ENCODE measurements around the gene IL21R. TPM values are rescaled to one million over a fixed set of nuclear protein-coding genes. Genes with fewer than 3 reads are reported as not detected.

IL21R gene
- total RNA-seq, 1 donor from 2014 or later: 0.40 TPM

DNA sequence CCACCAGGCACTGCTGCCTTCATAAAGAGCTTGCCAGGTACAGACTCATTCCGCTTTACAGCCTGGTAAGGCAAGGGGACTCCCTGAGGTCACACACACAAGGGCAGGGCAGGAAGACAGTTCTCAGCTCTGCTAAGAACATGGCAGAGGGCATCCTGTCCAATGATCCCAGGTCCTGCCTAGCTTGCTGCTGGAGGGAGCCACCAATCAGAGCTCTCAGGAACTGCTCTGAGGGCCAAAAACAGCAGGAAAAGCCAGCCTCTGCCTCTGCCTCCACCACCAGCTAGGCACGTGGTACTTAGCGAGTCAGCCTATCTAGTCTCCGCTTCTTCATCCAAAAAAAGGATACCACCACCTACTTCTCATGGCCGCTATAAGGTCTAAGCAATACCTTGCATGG lies 81.7 kb downstream of the IL21R start:
- H3K4me1 Mint-ChIP-seq (ENCODE audit: unreplicated experiment): no peaks in the 10 kb centered on the region
- no peak for DNase-seq (ENCODE audit: extremely low spot score, unreplicated experiment)
- no peaks in the 10 kb centered on the region for H3K9me3 Mint-ChIP-seq (ENCODE audit: unreplicated experiment)
- no peak overlapping the region for H3K4me3 Mint-ChIP-seq (ENCODE audit: unreplicated experiment)
- H3K36me3 Mint-ChIP-seq (ENCODE audit: unreplicated experiment): peaks cover 70% of the 10 kb centered on the region
- no peaks in the 10 kb centered on the region for H3K27me3 Mint-ChIP-seq (ENCODE audit: unreplicated experiment)
- TF ChIP-seq, protein P1, sequence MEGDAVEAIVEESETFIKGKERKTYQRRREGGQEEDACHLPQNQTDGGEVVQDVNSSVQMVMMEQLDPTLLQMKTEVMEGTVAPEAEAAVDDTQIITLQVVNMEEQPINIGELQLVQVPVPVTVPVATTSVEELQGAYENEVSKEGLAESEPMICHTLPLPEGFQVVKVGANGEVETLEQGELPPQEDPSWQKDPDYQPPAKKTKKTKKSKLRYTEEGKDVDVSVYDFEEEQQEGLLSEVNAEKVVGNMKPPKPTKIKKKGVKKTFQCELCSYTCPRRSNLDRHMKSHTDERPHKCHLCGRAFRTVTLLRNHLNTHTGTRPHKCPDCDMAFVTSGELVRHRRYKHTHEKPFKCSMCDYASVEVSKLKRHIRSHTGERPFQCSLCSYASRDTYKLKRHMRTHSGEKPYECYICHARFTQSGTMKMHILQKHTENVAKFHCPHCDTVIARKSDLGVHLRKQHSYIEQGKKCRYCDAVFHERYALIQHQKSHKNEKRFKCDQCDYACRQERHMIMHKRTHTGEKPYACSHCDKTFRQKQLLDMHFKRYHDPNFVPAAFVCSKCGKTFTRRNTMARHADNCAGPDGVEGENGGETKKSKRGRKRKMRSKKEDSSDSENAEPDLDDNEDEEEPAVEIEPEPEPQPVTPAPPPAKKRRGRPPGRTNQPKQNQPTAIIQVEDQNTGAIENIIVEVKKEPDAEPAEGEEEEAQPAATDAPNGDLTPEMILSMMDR (IDR thresholded peaks at IDR 0.05): no peak
- no peak overlapping the region for H3K27ac Mint-ChIP-seq (ENCODE audit: unreplicated experiment)

DNA sequence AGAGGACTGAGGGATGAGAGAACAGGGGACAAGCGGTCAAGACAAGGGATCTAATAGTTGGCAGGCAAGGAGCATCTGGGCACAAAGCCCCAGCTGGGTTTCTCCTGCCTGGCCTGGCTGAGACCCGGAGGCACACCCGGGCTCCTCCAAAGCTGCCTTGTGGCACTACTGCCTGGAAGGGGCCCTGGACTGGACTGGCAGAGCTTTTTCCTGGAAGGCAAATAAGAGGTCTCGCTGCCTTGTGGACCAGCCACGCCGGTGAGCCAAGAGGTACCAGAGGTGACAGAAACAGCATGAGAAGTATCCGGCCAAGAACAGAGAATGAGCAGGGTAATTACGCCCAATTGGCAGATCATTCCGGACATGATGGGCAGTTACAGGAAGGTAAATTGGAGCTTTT lies 83.2 kb downstream of the IL21R start:
- TF ChIP-seq, protein P1 (IDR thresholded peaks at IDR 0.05): no peak
- H3K27ac Mint-ChIP-seq (ENCODE audit: unreplicated experiment): no peak overlapping the region
- DNase-seq (ENCODE audit: extremely low spot score, unreplicated experiment): no peak

DNA sequence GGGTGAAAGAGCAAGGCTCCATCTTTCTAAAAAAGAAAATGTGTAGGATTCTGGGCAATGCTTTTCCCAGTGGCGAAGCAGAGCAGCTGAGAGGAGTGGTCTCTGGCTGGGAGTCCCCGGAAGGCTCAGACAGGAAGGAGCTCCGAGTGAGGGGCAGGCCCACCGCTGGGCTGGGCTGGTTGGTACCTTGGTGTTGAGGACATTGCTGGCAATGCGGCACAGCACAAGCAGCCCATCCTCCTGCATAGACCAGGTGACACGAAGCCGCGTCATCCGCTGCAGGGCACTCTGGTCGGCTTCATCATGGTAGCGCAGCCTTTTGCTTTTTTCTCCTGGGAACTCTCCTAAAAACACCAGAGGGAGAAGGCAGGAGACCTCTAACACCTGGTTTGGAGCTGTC lies 83.8 kb downstream of the IL21R start:
- H3K27me3 Mint-ChIP-seq (ENCODE audit: unreplicated experiment): no peaks in the 10 kb centered on the region
- no peak overlapping the region for H3K27ac Mint-ChIP-seq (ENCODE audit: unreplicated experiment)

More for the DNA sequence above, 83.2 kb downstream of the IL21R start:
- Mint-ChIP-seq H3K36me3 (ENCODE audit: unreplicated experiment) (peaks cover 76% of the 10 kb centered on the region), H3K9me3 (ENCODE audit: unreplicated experiment) (no peaks in the 10 kb centered on the region), H3K4me1 (ENCODE audit: unreplicated experiment) (no peaks in the 10 kb centered on the region), H3K4me3 (ENCODE audit: unreplicated experiment) (no peak overlapping the region), H3K27me3 (ENCODE audit: unreplicated experiment) (no peaks in the 10 kb centered on the region)

DNA sequence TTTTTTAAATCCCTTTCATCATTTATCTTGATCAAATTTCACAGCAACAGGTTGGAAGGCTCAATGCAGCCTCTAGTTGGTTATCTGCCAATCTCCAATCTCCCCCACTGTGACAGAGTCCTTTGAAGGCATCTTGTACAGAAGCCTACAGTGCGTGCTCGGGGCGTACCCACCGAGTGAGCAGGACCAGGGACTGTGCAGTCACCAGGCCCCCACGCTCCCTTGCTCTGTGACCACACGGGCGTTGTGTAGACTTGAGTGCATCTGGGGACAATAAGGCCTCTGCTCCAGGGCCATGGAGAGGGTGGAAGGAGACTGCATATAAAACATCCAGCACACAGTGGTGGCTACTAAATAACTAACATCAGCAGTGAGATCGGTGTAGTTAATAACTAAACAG lies 84.4 kb downstream of the IL21R start:
- H3K36me3 Mint-ChIP-seq (ENCODE audit: unreplicated experiment): peaks cover 72% of the 10 kb centered on the region
- no peaks in the 10 kb centered on the region for H3K27me3 Mint-ChIP-seq (ENCODE audit: unreplicated experiment)
- H3K9me3 Mint-ChIP-seq (ENCODE audit: unreplicated experiment): no peaks in the 10 kb centered on the region
- no peak overlapping the region for H3K4me3 Mint-ChIP-seq (ENCODE audit: unreplicated experiment)
- no peak overlapping the region for H3K27ac Mint-ChIP-seq (ENCODE audit: unreplicated experiment)
- DNase-seq (ENCODE audit: extremely low spot score, unreplicated experiment): no peak
- TF ChIP-seq, protein P1 (IDR thresholded peaks at IDR 0.05): no peak
- H3K4me1 Mint-ChIP-seq (ENCODE audit: unreplicated experiment): no peaks in the 10 kb centered on the region

More for the DNA sequence above, 83.8 kb downstream of the IL21R start:
- no peaks in the 10 kb centered on the region for H3K4me1 Mint-ChIP-seq (ENCODE audit: unreplicated experiment)
- no peak for DNase-seq (ENCODE audit: extremely low spot score, unreplicated experiment)
- H3K9me3 Mint-ChIP-seq (ENCODE audit: unreplicated experiment): no peaks in the 10 kb centered on the region
- TF ChIP-seq, protein P1 (IDR thresholded peaks at IDR 0.05): no peak
- H3K36me3 Mint-ChIP-seq (ENCODE audit: unreplicated experiment): peaks cover 71% of the 10 kb centered on the region
- no peak overlapping the region for H3K4me3 Mint-ChIP-seq (ENCODE audit: unreplicated experiment)

GRCh38 chr16:27486760-27487159 lies 84.8 kb downstream of the IL21R start:
- Mint-ChIP-seq H3K36me3 (ENCODE audit: unreplicated experiment) (peaks cover 72% of the 10 kb centered on the region), H3K4me1 (ENCODE audit: unreplicated experiment) (no peaks in the 10 kb centered on the region), H3K27me3 (ENCODE audit: unreplicated experiment) (no peaks in the 10 kb centered on the region), H3K27ac (ENCODE audit: unreplicated experiment) (no peak overlapping the region), H3K4me3 (ENCODE audit: unreplicated experiment) (no peak overlapping the region), H3K9me3 (ENCODE audit: unreplicated experiment) (no peaks in the 10 kb centered on the region)
- TF ChIP-seq, protein P1 (IDR thresholded peaks at IDR 0.05): no peak
- DNase-seq (ENCODE audit: extremely low spot score, unreplicated experiment): no peak
